ENCODE measurements around the gene HCFC1. TPM values are rescaled to one million over a fixed set of nuclear protein-coding genes. Genes with fewer than 3 reads are reported as not detected.
A peak's percentile ranks its signal among the peaks of the same experiment; 100 is the strongest.

Gene HCFC1
- total and polyA plus RNA-seq, 9 of the 15 experiments (the other 6 are each of a cell fraction or from before 2014, with no cell fraction given) = 2.8 to 133 (median 17.1) TPM

- TF ChIP-seq, protein P1, sequence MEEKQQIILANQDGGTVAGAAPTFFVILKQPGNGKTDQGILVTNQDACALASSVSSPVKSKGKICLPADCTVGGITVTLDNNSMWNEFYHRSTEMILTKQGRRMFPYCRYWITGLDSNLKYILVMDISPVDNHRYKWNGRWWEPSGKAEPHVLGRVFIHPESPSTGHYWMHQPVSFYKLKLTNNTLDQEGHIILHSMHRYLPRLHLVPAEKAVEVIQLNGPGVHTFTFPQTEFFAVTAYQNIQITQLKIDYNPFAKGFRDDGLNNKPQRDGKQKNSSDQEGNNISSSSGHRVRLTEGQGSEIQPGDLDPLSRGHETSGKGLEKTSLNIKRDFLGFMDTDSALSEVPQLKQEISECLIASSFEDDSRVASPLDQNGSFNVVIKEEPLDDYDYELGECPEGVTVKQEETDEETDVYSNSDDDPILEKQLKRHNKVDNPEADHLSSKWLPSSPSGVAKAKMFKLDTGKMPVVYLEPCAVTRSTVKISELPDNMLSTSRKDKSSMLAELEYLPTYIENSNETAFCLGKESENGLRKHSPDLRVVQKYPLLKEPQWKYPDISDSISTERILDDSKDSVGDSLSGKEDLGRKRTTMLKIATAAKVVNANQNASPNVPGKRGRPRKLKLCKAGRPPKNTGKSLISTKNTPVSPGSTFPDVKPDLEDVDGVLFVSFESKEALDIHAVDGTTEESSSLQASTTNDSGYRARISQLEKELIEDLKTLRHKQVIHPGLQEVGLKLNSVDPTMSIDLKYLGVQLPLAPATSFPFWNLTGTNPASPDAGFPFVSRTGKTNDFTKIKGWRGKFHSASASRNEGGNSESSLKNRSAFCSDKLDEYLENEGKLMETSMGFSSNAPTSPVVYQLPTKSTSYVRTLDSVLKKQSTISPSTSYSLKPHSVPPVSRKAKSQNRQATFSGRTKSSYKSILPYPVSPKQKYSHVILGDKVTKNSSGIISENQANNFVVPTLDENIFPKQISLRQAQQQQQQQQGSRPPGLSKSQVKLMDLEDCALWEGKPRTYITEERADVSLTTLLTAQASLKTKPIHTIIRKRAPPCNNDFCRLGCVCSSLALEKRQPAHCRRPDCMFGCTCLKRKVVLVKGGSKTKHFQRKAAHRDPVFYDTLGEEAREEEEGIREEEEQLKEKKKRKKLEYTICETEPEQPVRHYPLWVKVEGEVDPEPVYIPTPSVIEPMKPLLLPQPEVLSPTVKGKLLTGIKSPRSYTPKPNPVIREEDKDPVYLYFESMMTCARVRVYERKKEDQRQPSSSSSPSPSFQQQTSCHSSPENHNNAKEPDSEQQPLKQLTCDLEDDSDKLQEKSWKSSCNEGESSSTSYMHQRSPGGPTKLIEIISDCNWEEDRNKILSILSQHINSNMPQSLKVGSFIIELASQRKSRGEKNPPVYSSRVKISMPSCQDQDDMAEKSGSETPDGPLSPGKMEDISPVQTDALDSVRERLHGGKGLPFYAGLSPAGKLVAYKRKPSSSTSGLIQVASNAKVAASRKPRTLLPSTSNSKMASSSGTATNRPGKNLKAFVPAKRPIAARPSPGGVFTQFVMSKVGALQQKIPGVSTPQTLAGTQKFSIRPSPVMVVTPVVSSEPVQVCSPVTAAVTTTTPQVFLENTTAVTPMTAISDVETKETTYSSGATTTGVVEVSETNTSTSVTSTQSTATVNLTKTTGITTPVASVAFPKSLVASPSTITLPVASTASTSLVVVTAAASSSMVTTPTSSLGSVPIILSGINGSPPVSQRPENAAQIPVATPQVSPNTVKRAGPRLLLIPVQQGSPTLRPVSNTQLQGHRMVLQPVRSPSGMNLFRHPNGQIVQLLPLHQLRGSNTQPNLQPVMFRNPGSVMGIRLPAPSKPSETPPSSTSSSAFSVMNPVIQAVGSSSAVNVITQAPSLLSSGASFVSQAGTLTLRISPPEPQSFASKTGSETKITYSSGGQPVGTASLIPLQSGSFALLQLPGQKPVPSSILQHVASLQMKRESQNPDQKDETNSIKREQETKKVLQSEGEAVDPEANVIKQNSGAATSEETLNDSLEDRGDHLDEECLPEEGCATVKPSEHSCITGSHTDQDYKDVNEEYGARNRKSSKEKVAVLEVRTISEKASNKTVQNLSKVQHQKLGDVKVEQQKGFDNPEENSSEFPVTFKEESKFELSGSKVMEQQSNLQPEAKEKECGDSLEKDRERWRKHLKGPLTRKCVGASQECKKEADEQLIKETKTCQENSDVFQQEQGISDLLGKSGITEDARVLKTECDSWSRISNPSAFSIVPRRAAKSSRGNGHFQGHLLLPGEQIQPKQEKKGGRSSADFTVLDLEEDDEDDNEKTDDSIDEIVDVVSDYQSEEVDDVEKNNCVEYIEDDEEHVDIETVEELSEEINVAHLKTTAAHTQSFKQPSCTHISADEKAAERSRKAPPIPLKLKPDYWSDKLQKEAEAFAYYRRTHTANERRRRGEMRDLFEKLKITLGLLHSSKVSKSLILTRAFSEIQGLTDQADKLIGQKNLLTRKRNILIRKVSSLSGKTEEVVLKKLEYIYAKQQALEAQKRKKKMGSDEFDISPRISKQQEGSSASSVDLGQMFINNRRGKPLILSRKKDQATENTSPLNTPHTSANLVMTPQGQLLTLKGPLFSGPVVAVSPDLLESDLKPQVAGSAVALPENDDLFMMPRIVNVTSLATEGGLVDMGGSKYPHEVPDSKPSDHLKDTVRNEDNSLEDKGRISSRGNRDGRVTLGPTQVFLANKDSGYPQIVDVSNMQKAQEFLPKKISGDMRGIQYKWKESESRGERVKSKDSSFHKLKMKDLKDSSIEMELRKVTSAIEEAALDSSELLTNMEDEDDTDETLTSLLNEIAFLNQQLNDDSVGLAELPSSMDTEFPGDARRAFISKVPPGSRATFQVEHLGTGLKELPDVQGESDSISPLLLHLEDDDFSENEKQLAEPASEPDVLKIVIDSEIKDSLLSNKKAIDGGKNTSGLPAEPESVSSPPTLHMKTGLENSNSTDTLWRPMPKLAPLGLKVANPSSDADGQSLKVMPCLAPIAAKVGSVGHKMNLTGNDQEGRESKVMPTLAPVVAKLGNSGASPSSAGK (IDR thresholded peaks at IDR 0.05) = no peak
- TF ChIP-seq, protein P2, sequence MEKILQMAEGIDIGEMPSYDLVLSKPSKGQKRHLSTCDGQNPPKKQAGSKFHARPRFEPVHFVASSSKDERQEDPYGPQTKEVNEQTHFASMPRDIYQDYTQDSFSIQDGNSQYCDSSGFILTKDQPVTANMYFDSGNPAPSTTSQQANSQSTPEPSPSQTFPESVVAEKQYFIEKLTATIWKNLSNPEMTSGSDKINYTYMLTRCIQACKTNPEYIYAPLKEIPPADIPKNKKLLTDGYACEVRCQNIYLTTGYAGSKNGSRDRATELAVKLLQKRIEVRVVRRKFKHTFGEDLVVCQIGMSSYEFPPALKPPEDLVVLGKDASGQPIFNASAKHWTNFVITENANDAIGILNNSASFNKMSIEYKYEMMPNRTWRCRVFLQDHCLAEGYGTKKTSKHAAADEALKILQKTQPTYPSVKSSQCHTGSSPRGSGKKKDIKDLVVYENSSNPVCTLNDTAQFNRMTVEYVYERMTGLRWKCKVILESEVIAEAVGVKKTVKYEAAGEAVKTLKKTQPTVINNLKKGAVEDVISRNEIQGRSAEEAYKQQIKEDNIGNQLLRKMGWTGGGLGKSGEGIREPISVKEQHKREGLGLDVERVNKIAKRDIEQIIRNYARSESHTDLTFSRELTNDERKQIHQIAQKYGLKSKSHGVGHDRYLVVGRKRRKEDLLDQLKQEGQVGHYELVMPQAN (IDR thresholded peaks at IDR 0.05; ENCODE audit: borderline replicate concordance) = no peak
- peak; percentile 95 for TF ChIP-seq SMAD4 (CRISPR knock-in tag; conservative IDR thresholded peaks at IDR 0.05)
- TF ChIP-seq, protein P3, sequence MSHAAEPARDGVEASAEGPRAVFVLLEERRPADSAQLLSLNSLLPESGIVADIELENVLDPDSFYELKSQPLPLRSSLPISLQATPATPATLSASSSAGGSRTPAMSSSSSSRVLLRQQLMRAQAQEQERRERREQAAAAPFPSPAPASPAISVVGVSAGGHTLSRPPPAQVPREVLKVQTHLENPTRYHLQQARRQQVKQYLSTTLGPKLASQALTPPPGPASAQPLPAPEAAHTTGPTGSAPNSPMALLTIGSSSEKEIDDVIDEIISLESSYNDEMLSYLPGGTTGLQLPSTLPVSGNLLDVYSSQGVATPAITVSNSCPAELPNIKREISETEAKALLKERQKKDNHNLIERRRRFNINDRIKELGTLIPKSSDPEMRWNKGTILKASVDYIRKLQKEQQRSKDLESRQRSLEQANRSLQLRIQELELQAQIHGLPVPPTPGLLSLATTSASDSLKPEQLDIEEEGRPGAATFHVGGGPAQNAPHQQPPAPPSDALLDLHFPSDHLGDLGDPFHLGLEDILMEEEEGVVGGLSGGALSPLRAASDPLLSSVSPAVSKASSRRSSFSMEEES (CRISPR knock-in tag; IDR thresholded peaks at IDR 0.05) = 0 out of 2 replicates have a peak, but pooled peaks have one; percentile 16
- peak; percentile 97 for TF ChIP-seq TCF7 (IDR thresholded peaks at IDR 0.05; ENCODE audit: borderline replicate concordance)
- no peak for TF ChIP-seq NRF1 (conservative IDR thresholded peaks at IDR 0.05 in 1 of 2, IDR thresholded peaks at IDR 0.05 in 1 of 2)
- TF ChIP-seq SRSF9 (IDR thresholded peaks at IDR 0.05; ENCODE audit: borderline replicate concordance, low read depth, low read length) = no peak
- no peak for TF ChIP-seq ZNF77 (CRISPR knock-in tag; IDR thresholded peaks at IDR 0.05)
- no peak for TF ChIP-seq ZNF253 (CRISPR knock-in tag; conservative IDR thresholded peaks at IDR 0.05)
- peak; percentile 98 for TF ChIP-seq DPF2 (IDR thresholded peaks at IDR 0.05)
- TF ChIP-seq CREB3 (tag; conservative IDR thresholded peaks at IDR 0.05; ENCODE audit: low read depth) = 0 out of 2 replicates have a peak, but pooled peaks have one; percentile 50
- TF ChIP-seq ZBTB17 (CRISPR knock-in tag; IDR thresholded peaks at IDR 0.05) = peak; percentile 52; the same call in 1 of the 2 replicates
Observed at GRCh38 chrX:153897899-153898298, 73.7 kb downstream of the HCFC1 start (continued).
